Activated CD4-positive, alpha-beta memory T cell treated with anti-CD3 and anti-CD28 coated beads, Interleukin-2, amount 10 ng/mL, durations not matched to agents 7 days and 5 days (primary cell): ENCODE measurements around the gene RGS3. TPM values are rescaled to one million over a fixed set of nuclear protein-coding genes. Genes with fewer than 3 reads are reported as not detected.
"Not testable (repeated sequence)": the region's sequence is repeated elsewhere in the genome, so short reads cannot be mapped to it uniquely, and the experiment has no call there.

Experiments
- CTCF ChIA-PET: fragments of 350-600 bp; sonication (Branson Sonifier 250); formaldehyde crosslinking; loops from one replicate; lab custom pipeline; 2021; ENCODE audit warnings: antibody characterized with exemption, inconsistent platforms; lab: Charles Lee
- POLR2A ChIA-PET: fragments of 350-600 bp; sonication (Branson Sonifier 250); formaldehyde crosslinking; loops from one replicate; lab custom pipeline; 2021; ENCODE audit warnings: antibody characterized with exemption; lab: Charles Lee
- DNase-seq: peaks from one replicate; pipeline ENCODE4 v3.0.0-alpha.2; 2020
- H3K27ac Mint-ChIP-seq: one replicate; pipeline ENCODE4 v1.8.0; 2021; ENCODE audit warnings: mild to moderate bottlenecking, mixed read lengths
- H3K27me3 Mint-ChIP-seq: one replicate; pipeline ENCODE4 v1.8.0; 2021; ENCODE audit warnings: mixed read lengths
- H3K36me3 Mint-ChIP-seq: one replicate; pipeline ENCODE4 v1.8.0; 2021; ENCODE audit warnings: low read depth, mixed read lengths
- H3K4me1 Mint-ChIP-seq: one replicate; pipeline ENCODE4 v1.8.0; 2021; ENCODE audit warnings: mixed read lengths
- H3K4me3 Mint-ChIP-seq: one replicate; pipeline ENCODE4 v1.8.0; 2021; ENCODE audit warnings: mild to moderate bottlenecking, mixed read lengths
- H3K9me3 Mint-ChIP-seq: one replicate; pipeline ENCODE4 v1.8.0; 2021; ENCODE audit warnings: mixed read lengths
- total RNA-seq, 2 experiments: library from RNA; stranded (reverse); gene quantifications; one replicate each; pipeline ENCODE4 v1.2.3, GENCODE V29; 2021

Gene RGS3
- total RNA-seq, 2 experiments from 2014 or later, result 22.7 to 24.0 TPM

GRCh38 chr9:113633782-113634595, 170.5 kb downstream of the RGS3 start:
- Mint-ChIP-seq H3K4me1 (peaks cover 2% of the 10 kb centered on the region), H3K27ac (no peak overlapping the region), H3K27me3 (peaks cover 6% of the 10 kb centered on the region), H3K36me3 (no peaks in the 10 kb centered on the region), H3K4me3 (no peak overlapping the region), H3K9me3 (no peaks in the 10 kb centered on the region)
- DNase-seq, result no peak
- CTCF ChIA-PET, result interaction anchor here (0.5 to 2.9 kb wide), 5 partner anchors 21 to 796 kb away, joined by 3 to 8 read pairs (median 6); no protein-coding TSS in a partner anchor
- POLR2A ChIA-PET, result no interaction called here

- no peaks in the 10 kb centered on the region for H3K36me3 Mint-ChIP-seq
- no peak for DNase-seq
- H3K4me1 Mint-ChIP-seq, result peaks cover 2% of the 10 kb centered on the region
- H3K27ac Mint-ChIP-seq, result no peak overlapping the region
- POLR2A ChIA-PET, result no interaction called here
- no peaks in the 10 kb centered on the region for H3K9me3 Mint-ChIP-seq
- CTCF ChIA-PET, result interaction anchor here (1.5 to 2.9 kb wide), 2 partner anchors 23 to 43 kb away, joined by 3 to 8 read pairs; no protein-coding TSS in a partner anchor
- H3K27me3 Mint-ChIP-seq, result peaks cover 6% of the 10 kb centered on the region
- H3K4me3 Mint-ChIP-seq, result no peak overlapping the region
Observed at GRCh38 chr9:113634596-113635515, 171.3 kb downstream of the RGS3 start.

GRCh38 chr9:113635586-113635985, 172.1 kb downstream of the RGS3 start:
- H3K27me3 Mint-ChIP-seq, result peaks cover 8% of the 10 kb centered on the region
- H3K4me3 Mint-ChIP-seq, result no peak overlapping the region
- no peaks in the 10 kb centered on the region for H3K9me3 Mint-ChIP-seq
- POLR2A ChIA-PET, result no interaction called here
- CTCF ChIA-PET, result interaction anchor here (1.5 kb wide), 1 partner anchor 22 kb away, joined by 3 read pairs; no protein-coding TSS in a partner anchor
- peaks cover 2% of the 10 kb centered on the region for H3K4me1 Mint-ChIP-seq
- no peak overlapping the region for H3K27ac Mint-ChIP-seq
- DNase-seq, result no peak
- no peaks in the 10 kb centered on the region for H3K36me3 Mint-ChIP-seq

- Mint-ChIP-seq H3K9me3 (no peaks in the 10 kb centered on the region), H3K36me3 (no peaks in the 10 kb centered on the region), H3K27ac (no peak overlapping the region), H3K27me3 (peaks cover 11% of the 10 kb centered on the region), H3K4me1 (peaks cover 2% of the 10 kb centered on the region), H3K4me3 (no peak overlapping the region)
- no peak for DNase-seq
- ChIA-PET POLR2A (no interaction called here), CTCF (interaction anchor here (1.5 kb wide), 1 partner anchor 22 kb away, joined by 3 read pairs; no protein-coding TSS in a partner anchor)
Observed at GRCh38 chr9:113636165-113636564, 172.6 kb downstream of the RGS3 start.

- ChIA-PET CTCF (no interaction called here), POLR2A (no interaction called here)
- H3K36me3 Mint-ChIP-seq, result no peaks in the 10 kb centered on the region
- DNase-seq, result no peak
- H3K4me1 Mint-ChIP-seq, result peaks cover 2% of the 10 kb centered on the region
- no peak overlapping the region for H3K27ac Mint-ChIP-seq
- peaks cover 13% of the 10 kb centered on the region for H3K27me3 Mint-ChIP-seq
- H3K4me3 Mint-ChIP-seq, result no peak overlapping the region
- H3K9me3 Mint-ChIP-seq, result no peaks in the 10 kb centered on the region
Observed at GRCh38 chr9:113636693-113637092, 173.2 kb downstream of the RGS3 start.

- Mint-ChIP-seq H3K36me3 (no peaks in the 10 kb centered on the region), H3K9me3 (no peaks in the 10 kb centered on the region), H3K4me3 (no peak overlapping the region), H3K4me1 (no peaks in the 10 kb centered on the region), H3K27me3 (peaks cover 21% of the 10 kb centered on the region), H3K27ac (no peak overlapping the region)
- ChIA-PET CTCF (interaction anchor here (0.7 kb wide), 1 partner anchor 18 kb away, joined by 3 read pairs; no protein-coding TSS in a partner anchor), POLR2A (no interaction called here)
- no peak for DNase-seq
Observed at GRCh38 chr9:113638490-113638889, 175.0 kb downstream of the RGS3 start.

GRCh38 chr9:113638897-113639296, 175.4 kb downstream of the RGS3 start:
- CTCF ChIA-PET, result no interaction called here
- no peak for DNase-seq
- POLR2A ChIA-PET, result no interaction called here
- Mint-ChIP-seq H3K9me3 (no peaks in the 10 kb centered on the region), H3K27ac (no peak overlapping the region), H3K36me3 (no peaks in the 10 kb centered on the region), H3K27me3 (peaks cover 21% of the 10 kb centered on the region), H3K4me3 (no peak overlapping the region), H3K4me1 (no peaks in the 10 kb centered on the region)

- H3K4me3 Mint-ChIP-seq, DNase-seq, H3K4me1 Mint-ChIP-seq, POLR2A ChIA-PET, H3K27ac Mint-ChIP-seq, H3K9me3 Mint-ChIP-seq, H3K36me3 Mint-ChIP-seq, CTCF ChIA-PET: not testable (repeated sequence)
- H3K27me3 Mint-ChIP-seq, result peaks cover 24% of the 10 kb centered on the region
Observed at GRCh38 chr9:113639411-113639970, 176.0 kb downstream of the RGS3 start.

- Mint-ChIP-seq H3K27ac (no peak overlapping the region), H3K9me3 (no peaks in the 10 kb centered on the region), H3K27me3 (peaks cover 21% of the 10 kb centered on the region), H3K36me3 (no peaks in the 10 kb centered on the region), H3K4me3 (no peak overlapping the region), H3K4me1 (no peaks in the 10 kb centered on the region)
- ChIA-PET CTCF (no interaction called here), POLR2A (no interaction called here)
- DNase-seq, result no peak
Observed at GRCh38 chr9:113640418-113640817, 176.9 kb downstream of the RGS3 start.

- DNase-seq, result no peak
- CTCF ChIA-PET, result interaction anchor here (0.6 kb wide), 1 partner anchor 16 kb away, joined by 3 read pairs; no protein-coding TSS in a partner anchor
- POLR2A ChIA-PET, result no interaction called here
- Mint-ChIP-seq H3K9me3 (no peaks in the 10 kb centered on the region), H3K27ac (no peak overlapping the region), H3K4me3 (no peak overlapping the region), H3K27me3 (peaks cover 22% of the 10 kb centered on the region), H3K4me1 (no peaks in the 10 kb centered on the region), H3K36me3 (no peaks in the 10 kb centered on the region)
Observed at GRCh38 chr9:113641100-113641885, 177.8 kb downstream of the RGS3 start.

GRCh38 chr9:113644321-113644720, 180.8 kb downstream of the RGS3 start:
- Mint-ChIP-seq H3K4me1 (no peaks in the 10 kb centered on the region), H3K27me3 (peaks cover 21% of the 10 kb centered on the region), H3K4me3 (no peak overlapping the region), H3K36me3 (no peaks in the 10 kb centered on the region), H3K9me3 (no peaks in the 10 kb centered on the region), H3K27ac (no peak overlapping the region)
- CTCF ChIA-PET, result interaction anchor here (0.8 to 1.0 kb wide), 3 partner anchors 8 to 12 kb away, joined by 3 to 4 read pairs (median 3); no protein-coding TSS in a partner anchor
- POLR2A ChIA-PET, result no interaction called here
- DNase-seq, result no peak
